Stimulated activated CD4-positive, alpha-beta T cell treated with anti-CD3 and anti-CD28 coated beads, Interleukin-1b, Interleukin-23, amount 100 ng/mL, for 48 hours (primary cell): ENCODE results near the gene LIN37.
"Not testable (repeated sequence)": the region's sequence is repeated elsewhere in the genome, so short reads cannot be mapped to it uniquely, and the experiment has no call there.

ENCODE experiments used
- DNase-seq: peaks from one replicate; pipeline ENCODE4 v3.0.0-alpha.2; 2020

Gene LIN37

GRCh38 chr19:35791814-35792279 lies 43.5 kb downstream of the LIN37 start:
- no peak for DNase-seq

DNA sequence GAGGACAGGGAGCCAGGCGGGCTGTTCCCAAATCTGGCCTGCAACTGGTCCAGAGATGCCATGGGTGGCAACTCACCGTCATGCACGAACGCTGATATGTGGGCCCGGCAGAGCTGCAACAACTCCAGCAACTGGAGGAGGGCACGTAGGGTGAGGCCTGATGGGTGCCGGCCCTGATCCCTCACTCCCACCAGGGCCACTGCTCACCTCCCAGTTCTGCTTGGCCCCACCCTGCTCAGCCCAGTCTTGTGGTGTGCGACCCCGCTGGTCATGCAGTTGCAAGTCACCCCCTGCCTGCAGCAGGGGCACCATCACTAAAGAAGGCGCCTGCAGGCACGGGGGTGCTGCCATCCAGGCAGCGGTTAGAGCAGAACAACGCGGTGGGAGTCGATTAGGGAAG lies 43.9 kb downstream of the LIN37 start:
- DNase-seq, result no peak

DNA sequence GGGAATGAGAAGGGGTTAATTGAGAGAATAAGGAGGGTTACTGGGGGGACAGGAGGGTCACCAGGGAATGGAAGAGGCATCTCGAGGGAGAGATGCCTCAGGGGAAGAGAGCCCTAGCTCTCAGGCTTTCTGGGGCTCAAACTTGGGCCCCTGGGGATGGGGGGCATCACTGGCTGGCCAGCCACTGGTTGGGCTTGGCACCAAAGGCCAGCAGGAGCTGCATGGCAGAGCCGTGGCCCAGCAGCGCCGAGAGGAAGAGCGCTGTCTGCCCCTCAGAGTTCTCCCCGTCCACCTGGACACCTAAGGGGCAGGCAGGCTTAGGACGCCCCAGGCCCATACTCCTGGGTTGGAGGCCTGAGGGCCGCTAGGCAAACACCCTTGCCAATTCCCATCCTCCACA lies 44.5 kb downstream of the LIN37 start:
- DNase-seq, result no peak

DNA sequence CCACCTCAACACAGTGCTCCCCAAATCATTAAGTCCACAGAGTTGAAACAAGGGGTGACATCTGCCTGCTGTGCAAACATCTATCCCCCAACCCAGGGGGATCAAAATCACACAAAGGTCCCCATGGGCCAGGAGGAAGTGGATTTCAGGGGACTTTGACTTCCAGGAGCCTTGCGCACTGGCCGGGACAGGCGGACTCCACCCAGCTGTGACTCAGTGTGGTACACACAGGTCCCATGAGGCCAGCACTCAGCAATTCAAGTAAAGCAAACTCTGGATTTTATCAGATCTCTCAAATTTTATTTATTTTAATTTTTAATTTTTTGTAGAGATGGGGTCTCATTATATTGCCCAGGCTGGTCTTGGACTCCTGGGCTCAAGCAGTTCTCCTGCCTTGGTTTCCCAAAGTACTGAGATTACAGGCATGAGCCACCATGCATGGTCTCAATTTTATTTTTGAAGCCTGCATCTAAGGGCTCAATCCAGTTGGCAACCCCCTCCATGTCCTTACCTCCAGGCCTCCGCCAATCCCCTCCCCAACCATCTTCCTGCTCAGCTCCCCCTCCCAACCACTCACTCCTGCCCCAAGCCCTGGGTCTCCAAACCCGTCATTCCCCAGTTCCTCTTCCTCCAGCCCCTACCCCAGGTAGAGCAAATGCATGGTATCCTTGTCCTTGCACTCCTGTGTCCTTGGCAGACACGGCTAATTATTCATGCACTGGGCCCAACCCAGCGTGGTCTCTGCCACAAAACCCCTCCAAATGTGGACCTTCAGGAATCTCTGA lies 45.2 kb downstream of the LIN37 start:
- DNase-seq, result no peak

DNA sequence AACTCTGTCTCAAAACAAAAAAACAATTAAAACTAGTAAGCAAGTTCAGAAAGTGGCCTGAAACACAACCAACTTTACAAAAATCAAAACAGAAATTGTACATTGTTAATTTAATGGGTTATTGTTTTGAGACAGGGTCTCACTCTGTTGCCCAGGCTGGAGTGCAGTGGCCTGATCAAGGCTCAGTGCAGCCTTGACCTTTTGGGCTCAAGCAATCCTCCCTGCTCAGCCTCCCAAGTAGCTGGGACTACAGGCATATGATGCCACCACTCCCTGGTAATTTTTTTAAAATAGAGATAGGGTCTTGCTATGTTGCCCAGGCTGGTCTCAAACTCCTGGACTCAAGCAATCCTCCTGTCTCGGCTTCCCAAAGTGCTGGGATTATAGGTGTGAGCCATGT lies 47.2 kb downstream of the LIN37 start:
- DNase-seq, result not testable (repeated sequence)

GRCh38 chr19:35796645-35797542 lies 48.5 kb downstream of the LIN37 start:
- DNase-seq, result no peak

GRCh38 chr19:35797663-35798062 lies 49.3 kb downstream of the LIN37 start:
- DNase-seq, result no peak

DNA sequence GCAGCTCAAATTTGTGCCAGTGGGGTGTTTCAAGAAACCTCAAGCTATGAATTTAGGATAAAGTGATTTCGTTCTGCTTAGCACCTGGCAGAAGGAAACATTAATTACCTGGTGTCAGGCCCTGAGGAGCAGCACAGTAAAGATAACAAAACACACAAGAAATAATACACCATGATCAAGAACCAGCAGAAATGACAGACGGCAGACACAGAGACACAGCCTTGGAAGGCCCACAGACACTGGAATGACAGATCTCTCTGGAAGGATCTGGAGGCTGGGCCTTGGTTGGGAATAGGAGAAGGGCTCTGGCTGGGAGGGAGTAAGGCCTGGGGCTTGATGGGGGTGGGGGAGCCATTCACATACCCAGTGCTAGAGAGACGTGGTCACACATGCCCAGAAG lies 53.5 kb downstream of the LIN37 start:
- DNase-seq, result no peak
